HG03354 (cell line): ENCODE results near the gene BCL6B.
A peak's percentile ranks its signal among the peaks of the same experiment; 100 is the strongest.
"Not testable (repeated sequence)": the region's sequence is repeated elsewhere in the genome, so short reads cannot be mapped to it uniquely, and the experiment has no call there.

Source experiments
- ATAC-seq: cut with Tn5 transposase; IDR thresholded peaks from one replicate; pipeline ENCODE4 v1.9.1; 2021; ENCODE audit warnings: mild to moderate bottlenecking; ENCODE audit not compliant: unreplicated experiment, poor library complexity, severe bottlenecking

Gene BCL6B

DNA sequence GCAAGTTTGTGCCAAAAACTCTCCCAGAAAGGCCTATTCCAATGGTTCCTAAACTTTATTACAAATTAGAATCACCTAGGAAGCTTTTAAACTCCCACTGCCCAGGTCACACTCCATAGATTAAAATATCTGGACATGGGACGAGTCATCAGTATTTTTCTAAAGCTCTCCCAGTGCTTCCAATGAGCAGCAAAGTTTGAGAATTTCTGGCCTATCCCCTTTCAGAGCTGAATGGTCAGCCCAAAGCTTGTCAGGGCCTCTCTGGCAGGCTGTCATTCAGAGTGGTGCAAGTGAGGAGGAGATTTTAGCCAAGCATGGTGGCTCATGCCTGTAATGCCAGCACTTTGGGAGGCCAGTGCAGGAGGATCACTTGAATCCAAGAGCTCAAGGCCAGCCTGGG lies 2.4 kb downstream of the BCL6B start:
- ATAC-seq = no peak

DNA sequence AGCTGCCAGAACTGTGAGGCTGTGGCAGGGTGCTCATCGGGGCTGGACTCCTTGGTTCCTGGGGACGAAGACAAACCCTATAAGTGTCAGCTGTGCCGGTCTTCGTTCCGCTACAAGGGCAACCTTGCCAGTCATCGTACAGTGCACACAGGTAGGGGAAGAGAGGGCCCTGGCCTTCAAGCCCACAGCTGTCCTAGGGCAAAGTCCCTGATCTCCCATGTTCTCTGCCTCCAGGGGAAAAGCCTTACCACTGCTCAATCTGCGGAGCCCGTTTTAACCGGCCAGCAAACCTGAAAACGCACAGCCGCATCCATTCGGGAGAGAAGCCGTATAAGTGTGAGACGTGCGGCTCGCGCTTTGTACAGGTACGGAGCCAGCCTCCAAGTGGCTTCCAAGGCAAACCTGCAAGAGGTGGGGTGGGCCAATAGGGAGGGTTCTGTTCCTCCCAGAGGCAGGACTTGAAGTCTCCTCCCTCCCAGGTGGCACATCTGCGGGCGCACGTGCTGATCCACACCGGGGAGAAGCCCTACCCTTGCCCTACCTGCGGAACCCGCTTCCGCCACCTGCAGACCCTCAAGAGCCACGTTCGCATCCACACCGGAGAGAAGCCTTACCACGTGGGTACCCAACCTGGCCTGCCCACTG lies 3.7 kb downstream of the BCL6B start:
- no peak for ATAC-seq

DNA sequence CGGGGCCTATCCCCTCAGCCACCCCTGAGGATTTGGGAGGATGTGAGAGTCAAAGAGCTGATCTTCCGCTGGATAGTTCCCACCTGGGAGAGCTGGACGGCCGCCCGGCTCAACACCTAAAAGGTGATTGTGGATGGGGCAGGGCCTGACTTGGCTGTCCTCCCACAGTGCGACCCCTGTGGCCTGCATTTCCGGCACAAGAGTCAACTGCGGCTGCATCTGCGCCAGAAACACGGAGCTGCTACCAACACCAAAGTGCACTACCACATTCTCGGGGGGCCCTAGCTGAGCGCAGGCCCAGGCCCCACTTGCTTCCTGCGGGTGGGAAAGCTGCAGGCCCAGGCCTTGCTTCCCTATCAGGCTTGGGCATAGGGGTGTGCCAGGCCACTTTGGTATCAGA lies 4.5 kb downstream of the BCL6B start:
- ATAC-seq = no peak

DNA sequence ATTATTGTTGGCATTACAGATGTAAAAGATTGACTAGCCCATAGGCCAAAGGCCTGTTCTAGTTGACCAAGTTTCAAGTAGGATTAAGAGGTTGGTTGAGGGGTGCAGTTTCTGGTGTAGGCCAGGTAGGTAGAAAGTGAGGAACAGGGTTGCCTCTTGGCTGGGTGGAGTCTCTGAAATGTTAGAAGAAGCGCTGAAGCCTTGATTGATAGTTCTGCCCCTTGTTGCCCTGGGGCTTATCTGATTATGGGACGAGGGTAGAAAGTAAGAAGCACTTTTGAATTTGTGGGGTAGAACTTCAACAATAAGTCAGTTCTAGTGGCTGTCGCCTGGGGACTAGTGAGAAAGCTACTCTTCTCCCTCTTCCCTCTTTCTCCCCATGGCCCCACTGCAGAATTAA lies 6.2 kb downstream of the BCL6B start:
- no peak for ATAC-seq

DNA sequence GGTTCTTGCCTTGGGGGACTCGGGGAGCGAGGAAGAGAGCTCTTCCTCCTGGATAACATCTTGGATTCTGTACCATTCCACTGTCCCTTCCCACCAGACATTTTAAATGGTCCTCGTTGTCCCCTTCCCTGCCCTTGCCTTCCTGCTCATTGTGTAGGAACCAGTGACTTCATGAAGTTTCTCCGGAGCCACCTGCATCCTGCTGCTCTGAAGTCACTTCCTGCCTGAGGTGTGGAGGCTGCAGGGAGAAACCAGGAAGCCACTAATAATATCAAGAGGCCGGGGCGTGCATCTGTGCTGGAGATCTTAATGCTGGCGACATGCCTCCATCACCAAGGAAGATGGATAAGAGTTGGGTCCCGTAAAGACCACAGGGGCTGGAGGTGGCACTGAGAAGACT lies 6.8 kb downstream of the BCL6B start:
- no peak for ATAC-seq

DNA sequence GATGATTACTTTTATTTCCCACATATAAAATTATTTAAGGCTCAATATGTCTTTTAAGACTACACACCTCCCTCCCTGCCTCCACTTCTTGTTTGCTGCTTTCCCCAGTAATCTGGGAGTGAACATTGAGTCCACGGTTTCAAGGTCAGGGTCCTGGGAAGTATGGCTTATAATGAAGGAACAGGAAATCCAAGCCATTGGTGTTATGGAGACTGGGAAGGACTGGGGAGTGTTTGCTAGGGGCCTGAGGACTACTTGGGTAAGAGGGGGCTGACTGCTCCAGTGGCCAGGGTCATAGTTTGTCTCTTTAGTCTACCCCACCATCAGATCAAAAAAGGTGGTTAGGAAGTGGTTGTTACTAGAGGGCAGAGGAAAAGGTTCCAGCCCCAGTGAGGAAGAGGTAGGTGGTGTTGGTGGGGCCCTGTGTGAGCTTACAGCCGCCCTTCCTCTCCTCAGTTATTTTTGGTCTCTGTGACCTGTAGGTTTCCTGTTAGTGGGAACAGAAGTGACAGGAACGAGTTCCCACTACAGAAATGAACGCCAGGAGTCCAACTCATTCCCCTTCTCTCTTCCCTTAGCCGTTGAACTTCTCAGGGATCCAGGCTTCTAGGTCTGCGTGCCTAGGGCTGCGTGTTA lies 12.2 kb downstream of the BCL6B start:
- peak; percentile 22 for ATAC-seq

DNA sequence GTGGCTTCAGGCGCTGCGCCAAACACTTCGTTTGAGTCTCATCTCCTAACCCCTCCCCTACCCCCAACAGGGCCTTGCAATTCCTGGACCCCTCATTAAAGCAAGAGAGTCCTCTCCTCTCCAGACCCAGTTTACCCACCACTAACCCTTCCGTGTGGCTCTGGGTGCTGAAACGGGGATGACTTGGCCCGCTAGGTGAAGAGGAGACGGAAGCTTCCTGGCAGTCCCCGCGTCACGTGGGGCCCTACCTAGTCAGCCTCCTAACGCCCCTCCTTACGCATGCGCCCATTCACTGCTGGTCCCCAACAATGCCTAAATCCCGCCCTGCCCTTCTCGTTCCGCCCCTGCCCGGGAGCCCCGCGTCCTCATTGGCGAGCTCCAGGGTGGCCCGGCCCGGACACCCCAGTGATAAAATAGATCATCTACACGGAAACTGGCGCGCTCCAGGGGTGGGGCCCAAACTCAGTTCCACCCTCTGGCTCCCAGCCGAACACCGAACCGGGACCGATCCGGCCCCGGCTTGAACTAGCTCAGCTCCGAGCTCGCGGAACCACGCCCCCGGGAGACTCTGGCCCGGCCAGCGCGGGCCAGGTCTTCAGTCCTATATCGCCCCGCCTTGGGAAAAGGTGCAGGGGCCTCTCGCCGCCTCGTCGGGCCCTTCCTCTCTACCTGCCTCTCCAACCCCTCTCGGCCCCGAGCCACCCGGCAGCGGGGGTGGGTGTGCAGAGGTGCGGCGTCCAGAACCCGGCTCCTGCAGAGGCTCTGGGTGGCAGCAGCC lies 12.9 kb downstream of the BCL6B start, which contains the start of gene SLC16A13:
Gene SLC16A13, plus strand, starts transcription at position 425 of the 778 bp plus-strand sequence. CDS start 368 bp downstream, outside the sequence.
- peak; percentile 91 for ATAC-seq

DNA sequence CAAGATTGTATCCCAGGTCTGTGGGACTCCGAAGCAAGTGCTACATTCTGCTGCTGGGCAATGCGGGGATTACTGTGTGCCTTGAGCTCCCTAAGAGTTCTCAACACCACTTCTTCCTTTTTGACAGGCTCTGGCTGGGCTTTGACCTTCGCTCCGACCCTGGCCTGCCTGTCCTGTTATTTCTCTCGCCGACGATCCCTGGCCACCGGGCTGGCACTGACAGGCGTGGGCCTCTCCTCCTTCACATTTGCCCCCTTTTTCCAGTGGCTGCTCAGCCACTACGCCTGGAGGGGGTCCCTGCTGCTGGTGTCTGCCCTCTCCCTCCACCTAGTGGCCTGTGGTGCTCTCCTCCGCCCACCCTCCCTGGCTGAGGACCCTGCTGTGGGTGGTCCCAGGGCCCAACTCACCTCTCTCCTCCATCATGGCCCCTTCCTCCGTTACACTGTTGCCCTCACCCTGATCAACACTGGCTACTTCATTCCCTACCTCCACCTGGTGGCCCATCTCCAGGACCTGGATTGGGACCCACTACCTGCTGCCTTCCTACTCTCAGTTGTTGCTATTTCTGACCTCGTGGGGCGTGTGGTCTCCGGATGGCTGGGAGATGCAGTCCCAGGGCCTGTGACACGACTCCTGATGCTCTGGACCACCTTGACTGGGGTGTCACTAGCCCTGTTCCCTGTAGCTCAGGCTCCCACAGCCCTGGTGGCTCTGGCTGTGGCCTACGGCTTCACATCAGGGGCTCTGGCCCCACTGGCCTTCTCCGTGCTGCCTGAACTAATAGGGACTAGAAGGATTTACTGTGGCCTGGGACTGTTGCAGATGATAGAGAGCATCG lies 15.4 kb downstream of the BCL6B start:
- ATAC-seq = no peak

DNA sequence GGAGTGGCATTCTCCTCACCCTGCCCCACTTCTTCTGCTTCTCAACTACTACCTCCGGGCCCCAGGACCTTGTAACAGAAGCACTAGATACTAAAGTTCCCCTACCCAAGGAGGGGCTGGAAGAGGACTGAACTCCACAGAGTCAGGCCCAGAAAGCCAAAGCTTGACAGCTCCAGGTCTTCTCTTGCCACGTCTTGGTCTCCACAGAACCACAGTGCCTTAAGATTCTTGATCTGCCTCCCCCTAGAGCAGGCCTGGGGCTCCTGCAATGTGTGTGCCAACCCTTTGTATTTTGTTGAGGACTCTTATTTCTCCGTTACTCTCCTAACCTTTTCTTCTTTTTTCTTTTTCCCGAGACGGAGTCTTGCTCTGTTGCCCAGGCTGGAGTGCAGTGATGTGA lies 17.0 kb downstream of the BCL6B start:
- ATAC-seq = no peak

DNA sequence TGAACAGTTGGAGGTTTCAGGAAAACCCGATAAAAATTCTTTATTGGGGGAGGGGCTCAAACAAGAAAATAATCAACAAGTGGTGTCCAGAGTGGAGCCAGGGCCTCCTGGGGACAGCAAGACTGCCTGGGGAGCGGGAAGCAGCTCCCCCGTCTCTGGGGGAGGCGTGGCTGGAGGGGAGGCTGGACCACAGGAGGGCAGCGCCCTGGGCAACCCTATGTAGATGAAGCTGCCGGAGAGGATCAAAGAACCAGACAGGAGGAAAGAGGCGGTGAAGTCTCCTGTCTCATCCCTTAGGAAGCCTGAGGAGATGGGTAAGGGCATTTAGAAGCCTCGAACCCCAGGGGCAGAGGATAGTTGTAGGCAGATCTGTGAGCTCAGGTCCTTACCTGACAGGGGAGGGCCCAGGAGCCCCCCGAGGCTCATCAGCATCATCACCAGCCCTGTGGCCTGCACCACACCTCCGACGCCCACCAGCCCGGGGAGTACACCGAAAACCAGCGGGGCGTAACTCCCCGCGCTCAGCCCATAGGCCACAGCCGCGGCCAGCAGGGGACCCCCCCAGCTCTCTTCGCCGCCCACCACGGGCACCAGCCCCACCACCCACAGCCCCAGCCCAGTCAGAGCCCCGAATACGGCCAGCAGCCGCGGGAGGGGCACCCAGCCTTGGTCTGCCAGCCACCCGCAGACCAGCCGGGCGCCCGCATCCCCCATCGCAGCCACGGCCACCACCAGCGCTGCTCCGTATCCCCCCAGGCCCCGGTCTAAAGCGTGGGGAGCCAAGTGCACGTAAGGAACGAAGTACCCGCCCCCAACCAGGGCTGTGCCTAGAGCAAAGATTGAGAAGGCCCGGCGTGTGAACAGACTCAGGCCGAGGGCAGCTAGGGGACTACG lies 19.0 kb downstream of the BCL6B start:
- no peak for ATAC-seq

DNA sequence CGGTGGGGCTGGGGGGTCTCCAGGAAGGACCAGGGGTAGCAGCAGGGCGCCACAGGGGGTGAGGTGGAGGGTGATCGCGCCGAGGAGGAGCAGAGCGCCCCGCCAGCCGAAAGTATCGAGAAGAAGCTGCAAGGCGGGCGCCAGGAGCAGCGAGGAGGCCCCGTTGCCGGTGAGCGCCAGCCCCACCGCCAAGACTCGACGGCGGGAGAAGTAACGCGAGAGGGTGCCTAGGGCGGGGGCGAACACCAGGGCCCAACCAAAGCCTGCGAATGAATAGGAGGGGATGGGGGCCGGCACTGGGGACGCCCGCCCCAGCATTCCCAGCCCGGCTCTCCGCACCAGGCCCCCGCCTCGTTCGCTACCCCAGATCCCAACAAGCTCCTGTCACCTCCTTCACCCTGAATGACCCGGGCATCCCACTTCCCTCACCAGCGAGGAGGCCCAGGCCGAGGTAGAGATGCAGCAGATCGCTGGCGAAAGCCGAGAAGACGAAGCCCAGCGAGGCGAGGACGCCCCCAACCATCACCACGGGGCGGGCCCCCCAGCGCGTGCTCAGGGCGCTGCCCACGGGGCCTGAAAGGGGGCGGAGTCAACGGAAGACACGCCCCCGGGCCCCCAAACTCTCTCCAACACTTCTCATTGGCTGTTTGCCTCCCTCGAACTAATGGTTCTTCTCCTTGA lies 19.8 kb downstream of the BCL6B start:
- no peak for ATAC-seq

DNA sequence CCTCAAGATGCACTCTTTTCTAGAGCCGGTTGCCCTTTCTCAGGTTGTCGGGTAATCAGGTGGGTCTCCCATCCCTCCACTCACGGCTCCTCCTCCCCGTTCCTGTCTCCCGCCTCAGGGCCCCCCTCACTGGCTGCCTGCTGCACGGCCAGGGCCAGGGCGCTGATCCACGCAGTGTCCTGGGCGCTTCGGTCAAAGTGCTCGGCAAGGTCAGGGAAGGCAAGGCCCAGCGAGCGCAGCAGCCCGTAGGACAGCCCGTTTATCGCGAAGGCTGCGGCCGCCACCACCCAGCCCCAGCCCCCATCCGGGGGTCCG lies 20.3 kb downstream of the BCL6B start:
- ATAC-seq = no peak

DNA sequence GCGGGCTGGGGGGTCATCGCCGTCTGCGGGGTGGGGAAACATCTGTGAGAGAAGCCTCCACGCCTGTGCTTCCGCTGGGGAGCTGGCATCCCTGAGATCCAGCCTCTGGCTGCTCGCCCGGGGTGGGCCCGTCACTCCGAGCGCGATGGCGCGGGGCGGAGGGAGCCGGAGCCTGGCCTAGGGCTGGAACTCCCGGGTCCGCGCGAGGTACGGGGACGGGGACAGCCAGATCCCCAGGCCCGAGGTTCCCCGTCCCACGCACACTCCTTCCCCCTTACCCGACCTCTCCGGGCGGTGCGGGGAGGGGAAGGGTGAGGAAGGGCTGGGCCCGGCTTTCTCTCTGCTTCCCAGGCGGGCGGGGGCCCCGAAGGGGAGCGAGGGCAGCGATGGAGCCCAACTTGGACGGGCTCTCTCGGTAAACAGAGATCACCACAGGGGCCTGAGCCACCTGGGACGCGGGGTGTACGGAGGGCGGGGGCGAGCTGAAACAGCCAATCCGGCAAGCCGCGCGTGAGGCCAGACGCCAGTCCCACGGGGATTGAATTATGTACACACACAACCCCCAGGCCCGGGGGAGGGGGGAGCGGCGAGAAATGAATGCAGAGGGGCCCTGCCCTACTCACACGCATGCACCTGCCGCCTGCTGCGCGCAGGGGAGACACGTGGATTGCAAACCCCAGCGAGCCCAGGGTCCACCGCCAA lies 20.8 kb downstream of the BCL6B start, which contains the start of gene SLC16A11:
Gene SLC16A11, minus strand, starts transcription at position 596 of the 702 bp plus-strand sequence. Its CDS starts 579 bp downstream, at position 17.
- ATAC-seq = no peak

DNA sequence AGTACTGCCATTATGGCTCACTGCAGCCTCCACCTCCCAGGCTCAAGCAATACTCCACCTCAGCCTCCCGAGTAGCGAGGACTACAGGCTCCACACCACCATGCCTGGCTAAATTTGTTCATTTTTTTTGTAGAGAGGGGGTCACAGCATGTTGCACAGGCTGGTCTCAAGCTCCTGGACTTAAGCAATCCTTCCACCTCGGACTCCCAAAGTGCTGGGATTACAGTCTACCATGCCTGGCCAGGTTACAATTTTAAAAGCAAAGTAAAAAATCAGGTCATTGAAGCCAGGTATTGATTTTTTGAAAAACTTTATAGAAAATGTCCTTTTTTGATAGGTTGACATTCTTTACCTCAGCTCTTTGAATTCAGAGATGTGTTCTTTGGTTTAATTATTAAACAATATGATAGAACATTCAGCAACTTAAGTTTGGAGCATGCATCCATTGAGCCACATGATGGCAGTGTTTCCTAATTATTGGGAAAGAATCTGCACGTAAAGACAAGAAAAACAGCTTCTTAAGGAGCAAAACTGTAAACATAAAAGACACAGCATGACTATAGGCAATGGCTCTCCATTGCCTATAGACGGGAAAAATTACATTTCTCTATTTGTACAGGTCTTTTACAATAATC lies 22.8 kb downstream of the BCL6B start:
- no peak for ATAC-seq

DNA sequence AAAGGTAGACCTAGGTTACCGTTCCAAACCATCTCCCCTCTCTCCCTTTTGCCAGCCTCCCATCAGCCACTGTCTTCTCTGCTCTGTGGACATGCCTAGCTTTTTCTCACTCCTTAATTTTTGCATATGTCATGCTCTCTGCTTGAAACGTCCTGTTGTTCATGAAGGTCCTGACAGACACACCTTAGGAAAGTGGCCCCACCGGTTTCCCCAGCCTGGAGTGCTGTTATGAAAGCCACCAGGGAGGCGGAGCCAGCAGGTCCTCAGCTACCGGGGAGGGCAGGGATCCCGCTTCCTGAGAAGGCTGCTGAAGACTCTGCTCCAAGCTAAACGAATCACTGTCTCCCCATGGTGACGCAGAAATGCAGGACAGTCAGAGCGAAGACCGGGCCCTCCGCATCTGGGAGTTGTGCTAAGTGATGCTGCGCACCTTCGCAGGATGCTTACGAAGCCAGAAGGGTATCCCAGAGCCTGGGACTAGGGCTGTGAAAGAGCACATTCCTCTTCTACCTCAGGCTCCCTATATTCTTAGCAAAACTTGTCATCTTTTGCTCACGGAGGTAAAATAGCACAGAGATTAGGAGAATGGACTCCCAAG lies 23.4 kb downstream of the BCL6B start:
- no peak for ATAC-seq

DNA sequence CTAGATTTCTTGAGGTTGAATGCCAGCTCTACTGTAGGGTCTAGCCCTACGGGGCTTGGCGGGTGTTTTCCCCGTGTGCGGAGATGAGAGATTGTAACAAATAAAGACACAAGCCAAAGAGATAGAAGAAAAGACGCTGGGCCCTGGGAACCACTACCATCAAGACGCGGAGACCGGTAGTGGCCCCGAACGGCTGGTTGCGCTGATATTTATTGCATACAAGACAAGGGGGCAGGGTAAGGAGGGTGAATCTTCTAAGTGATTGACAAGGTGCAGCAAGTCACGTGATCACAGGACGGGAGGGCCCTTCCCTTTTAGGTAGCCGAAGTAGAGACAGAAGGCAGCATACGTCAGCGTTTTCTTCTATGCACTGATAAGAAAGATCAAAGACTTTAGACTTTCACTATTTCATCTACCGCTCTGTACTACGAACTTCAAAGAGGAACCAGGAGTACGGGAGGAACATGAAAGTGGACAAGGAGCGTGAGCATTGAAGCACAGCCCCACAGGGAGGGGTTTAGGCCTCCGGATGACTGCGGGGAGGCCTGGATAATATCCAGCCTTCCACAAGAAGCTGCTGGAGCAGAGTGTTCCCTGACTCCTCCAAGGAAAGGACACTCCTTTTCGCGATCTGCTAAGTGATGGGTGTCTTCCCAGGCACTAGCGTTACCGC lies 24.0 kb downstream of the BCL6B start:
- not testable (repeated sequence) for ATAC-seq

DNA sequence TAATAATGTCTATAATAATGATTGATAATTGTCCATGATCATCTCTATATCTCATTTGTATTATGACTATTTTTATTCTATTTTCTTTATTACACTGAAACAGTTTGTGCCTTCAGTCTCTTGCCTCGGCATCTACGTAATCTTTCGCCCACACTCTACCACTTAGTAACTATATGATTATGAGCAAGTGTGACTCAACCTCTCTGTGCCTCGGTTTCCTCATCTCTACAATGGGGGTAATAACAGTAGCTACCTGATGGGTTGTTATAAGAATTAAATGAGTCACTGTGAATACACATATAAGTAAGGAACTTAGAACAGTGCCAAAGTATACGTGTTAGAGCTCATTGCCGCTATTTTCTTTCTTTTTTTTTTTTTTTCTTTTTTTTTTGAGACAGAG lies 24.7 kb downstream of the BCL6B start:
- no peak for ATAC-seq
